IPS-20b (cell line): ENCODE results near the gene RPS27.

Experiments used
- H3K27ac ChIP-seq: one replicate; pipeline ENCODE4 v1.5.1; 2013; ENCODE audit warnings: low read length
- H3K27me3 ChIP-seq: 2 replicates; pipeline ENCODE4 v1.6.1; 2013; ENCODE audit warnings: mild to moderate bottlenecking, low read length, inconsistent platforms; ENCODE audit not compliant: insufficient read depth
- H3K36me3 ChIP-seq: 2 replicates; pipeline ENCODE4 v1.6.1; 2013; ENCODE audit warnings: low read depth, mild to moderate bottlenecking, inconsistent platforms, low read length, moderate library complexity; ENCODE audit not compliant: insufficient read depth
- H3K4me1 ChIP-seq: 2 replicates; pipeline ENCODE4 v1.6.1; 2013; ENCODE audit warnings: mild to moderate bottlenecking, control low read depth, inconsistent platforms, low read length, moderate library complexity; ENCODE audit not compliant: insufficient read depth
- H3K4me3 ChIP-seq: 2 replicates; pipeline ENCODE4 v1.5.1; 2013; ENCODE audit warnings: mild to moderate bottlenecking, low read length, inconsistent platforms
- H3K9ac ChIP-seq: 2 replicates; pipeline ENCODE4 v1.6.1; 2013; ENCODE audit warnings: low read depth, mild to moderate bottlenecking, inconsistent platforms, low read length, moderate library complexity
- H3K9me3 ChIP-seq: 2 replicates; pipeline ENCODE4 v1.6.1; 2013; ENCODE audit warnings: mild to moderate bottlenecking, low read depth, low read length, inconsistent platforms; ENCODE audit not compliant: insufficient read depth

RPS27 gene

GRCh38 chr1:153963030-153963849, 27.3 kb upstream of the RPS27 start, which contains the start of gene SLC39A1:
TSS of gene SLC39A1 (minus strand) at chr1:153963537. CDS start at chr1:153962715, 822 bp downstream.
- H3K9ac ChIP-seq: peak within 1 kb of the TSS; percentile 98
- H3K36me3 ChIP-seq: peaks cover 30% of the 10 kb centered on the region
- H3K9me3 ChIP-seq: no peaks in the 10 kb centered on the region
- H3K4me1 ChIP-seq: peaks cover 21% of the 10 kb centered on the region; the same call in 1 of the 2 replicates
- H3K27me3 ChIP-seq: no peaks in the 10 kb centered on the region
- H3K27ac ChIP-seq: peak within 1 kb of the TSS; percentile 80
- peak within 1 kb of the TSS; percentile 90 for H3K4me3 ChIP-seq

- Histone ChIP-seq H3K4me3 (peak overlapping the region; percentile 90), H3K36me3 (peaks cover 30% of the 10 kb centered on the region), H3K4me1 (peaks cover 19% of the 10 kb centered on the region; the same call in 1 of the 2 replicates), H3K9me3 (no peaks in the 10 kb centered on the region), H3K27ac (peak overlapping the region; percentile 80), H3K27me3 (no peaks in the 10 kb centered on the region), H3K9ac (peak overlapping the region; percentile 93)
Measured at GRCh38 chr1:153963850-153964331, 26.7 kb upstream of the RPS27 start.

- Histone ChIP-seq H3K27ac (peak within 1 kb of the TSS; percentile 98), H3K9me3 (no peaks in the 10 kb centered on the region), H3K4me3 (peak within 1 kb of the TSS; percentile 93), H3K4me1 (peaks cover 8% of the 10 kb centered on the region; the same call in 1 of the 2 replicates), H3K9ac (peak within 1 kb of the TSS; percentile 97), H3K27me3 (no peaks in the 10 kb centered on the region), H3K36me3 (no peaks in the 10 kb centered on the region)
Measured at GRCh38 chr1:153967107-153967999, 23.2 kb upstream of the RPS27 start, which contains the start of gene CREB3L4. TSS of gene CREB3L4 (plus strand) at chr1:153967902. CDS start at chr1:153968526, 624 bp downstream.

- Histone ChIP-seq H3K9me3 (no peaks in the 10 kb centered on the region), H3K9ac (peak overlapping the region; percentile 97), H3K36me3 (peaks cover 4% of the 10 kb centered on the region; the same call in 1 of the 2 replicates), H3K27me3 (no peaks in the 10 kb centered on the region), H3K27ac (peak overlapping the region; percentile 98), H3K4me1 (peaks cover 8% of the 10 kb centered on the region; the same call in 1 of the 2 replicates), H3K4me3 (peak overlapping the region; percentile 93)
Measured at GRCh38 chr1:153968000-153968363, 22.6 kb upstream of the RPS27 start.

GRCh38 chr1:153968408-153968807, 22.2 kb upstream of the RPS27 start:
- peak overlapping the region; percentile 98 for H3K27ac ChIP-seq
- H3K9ac ChIP-seq: peak overlapping the region; percentile 97
- peaks cover 8% of the 10 kb centered on the region; the same call in 1 of the 2 replicates for H3K4me1 ChIP-seq

GRCh38 chr1:153968972-153969371, 21.6 kb upstream of the RPS27 start:
- no peak overlapping the region for H3K27ac ChIP-seq
- peak overlapping the region; percentile 93; the same call in 1 of the 2 replicates for H3K4me3 ChIP-seq
- H3K4me1 ChIP-seq: peaks cover 8% of the 10 kb centered on the region; the same call in 1 of the 2 replicates

More at GRCh38 chr1:153968408-153968807, 22.2 kb upstream of the RPS27 start:
- peak overlapping the region; percentile 93 for H3K4me3 ChIP-seq
- H3K36me3 ChIP-seq: peaks cover 9% of the 10 kb centered on the region; the same call in 1 of the 2 replicates
- no peaks in the 10 kb centered on the region for H3K9me3 ChIP-seq
- no peaks in the 10 kb centered on the region for H3K27me3 ChIP-seq

GRCh38 chr1:153970346-153970745, 20.2 kb upstream of the RPS27 start:
- H3K4me1 ChIP-seq: peaks cover 8% of the 10 kb centered on the region; the same call in 1 of the 2 replicates
- no peak overlapping the region for H3K4me3 ChIP-seq
- peaks cover 26% of the 10 kb centered on the region for H3K36me3 ChIP-seq

More at GRCh38 chr1:153968972-153969371, 21.6 kb upstream of the RPS27 start:
- H3K9ac ChIP-seq: peak overlapping the region; percentile 97; the same call in 1 of the 2 replicates
- peaks cover 14% of the 10 kb centered on the region for H3K36me3 ChIP-seq
- H3K9me3 ChIP-seq: no peaks in the 10 kb centered on the region
- H3K27me3 ChIP-seq: no peaks in the 10 kb centered on the region

GRCh38 chr1:153973071-153973470, 17.5 kb upstream of the RPS27 start:
- no peaks in the 10 kb centered on the region for H3K27me3 ChIP-seq
- no peak overlapping the region for H3K27ac ChIP-seq
- H3K4me1 ChIP-seq: no peaks in the 10 kb centered on the region; the same call in 1 of the 2 replicates
- no peaks in the 10 kb centered on the region for H3K9me3 ChIP-seq
- peaks cover 32% of the 10 kb centered on the region for H3K36me3 ChIP-seq
- H3K9ac ChIP-seq: no peak overlapping the region
- H3K4me3 ChIP-seq: no peak overlapping the region

More at GRCh38 chr1:153970346-153970745, 20.2 kb upstream of the RPS27 start:
- H3K9ac ChIP-seq: no peak overlapping the region
- H3K9me3 ChIP-seq: no peaks in the 10 kb centered on the region
- no peaks in the 10 kb centered on the region for H3K27me3 ChIP-seq
- no peak overlapping the region for H3K27ac ChIP-seq

- peaks cover 33% of the 10 kb centered on the region for H3K36me3 ChIP-seq
- no peaks in the 10 kb centered on the region; the same call in 1 of the 2 replicates for H3K4me1 ChIP-seq
- H3K4me3 ChIP-seq: no peak overlapping the region
- H3K27me3 ChIP-seq: no peaks in the 10 kb centered on the region
- H3K9ac ChIP-seq: no peak overlapping the region
- no peaks in the 10 kb centered on the region for H3K9me3 ChIP-seq
- no peak overlapping the region for H3K27ac ChIP-seq
Measured at GRCh38 chr1:153973525-153973924, 17.0 kb upstream of the RPS27 start.

GRCh38 chr1:153976819-153977249, 13.7 kb upstream of the RPS27 start:
- H3K36me3 ChIP-seq: peaks cover 53% of the 10 kb centered on the region
- H3K4me1 ChIP-seq: no peaks in the 10 kb centered on the region; the same call in 1 of the 2 replicates
- H3K9ac ChIP-seq: peak overlapping the region; percentile 90
- peak overlapping the region; percentile 11 for H3K27ac ChIP-seq
- H3K27me3 ChIP-seq: no peaks in the 10 kb centered on the region
- no peaks in the 10 kb centered on the region for H3K9me3 ChIP-seq
- H3K4me3 ChIP-seq: peak overlapping the region; percentile 85
